NCI-H1105 treated with DMSO at 0.1 percent for 48 hours (cell line): ENCODE measurements around the gene CCDC121.
A peak's percentile ranks its signal among the peaks of the same experiment; 100 is the strongest.

Experiments used
- DNase-seq: peaks from one replicate; lab custom pipeline; 2025; lab: John Stamatoyannopoulos, UW

The CCDC121 gene, protein sequence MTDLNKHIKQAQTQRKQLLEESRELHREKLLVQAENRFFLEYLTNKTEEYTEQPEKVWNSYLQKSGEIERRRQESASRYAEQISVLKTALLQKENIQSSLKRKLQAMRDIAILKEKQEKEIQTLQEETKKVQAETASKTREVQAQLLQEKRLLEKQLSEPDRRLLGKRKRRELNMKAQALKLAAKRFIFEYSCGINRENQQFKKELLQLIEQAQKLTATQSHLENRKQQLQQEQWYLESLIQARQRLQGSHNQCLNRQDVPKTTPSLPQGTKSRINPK

DNA sequence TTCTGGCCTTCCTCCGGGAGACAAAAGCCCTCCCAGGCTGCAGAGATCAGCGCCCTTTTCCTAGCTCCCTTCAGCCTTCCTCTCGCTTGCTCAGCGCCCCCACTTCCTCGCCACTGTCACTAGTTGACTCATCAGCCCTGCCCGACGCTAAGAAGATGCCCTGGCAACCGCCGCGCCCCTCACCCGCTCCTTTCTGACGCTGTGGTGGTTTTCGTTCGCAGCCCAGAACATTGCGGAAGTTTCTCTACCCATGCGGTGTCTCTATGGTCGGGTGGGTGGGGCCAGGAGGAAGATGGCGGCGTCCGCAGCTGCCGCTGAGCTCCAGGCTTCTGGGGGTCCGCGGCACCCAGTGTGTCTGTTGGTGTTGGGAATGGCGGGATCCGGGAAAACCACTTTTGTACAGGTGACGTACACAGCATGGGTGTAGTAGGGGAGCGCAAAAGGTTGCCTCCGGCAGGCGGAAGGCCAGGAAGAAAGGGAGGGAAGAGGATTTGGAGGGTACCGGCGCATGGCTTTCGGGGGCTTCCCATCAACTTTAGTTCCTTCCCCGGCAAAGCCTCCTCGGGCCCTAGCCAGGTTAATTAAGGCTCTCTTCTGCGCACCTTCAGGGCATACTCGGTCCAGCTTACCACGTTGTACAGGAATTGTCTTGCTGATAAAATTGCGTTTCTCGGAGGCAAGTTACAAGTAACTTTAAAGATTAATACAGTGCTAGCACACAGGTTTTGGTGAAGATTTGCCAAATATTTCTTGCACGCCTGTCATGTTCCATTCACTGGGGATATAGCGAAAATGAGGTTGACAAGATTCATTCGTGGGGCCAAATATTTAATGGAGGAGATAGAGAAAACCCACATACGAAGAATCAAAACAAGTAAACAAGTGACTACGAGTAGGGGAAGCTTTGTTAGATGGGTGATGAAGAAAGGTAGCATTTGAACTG, at the start of gene CCDC121, which contains the start of gene GPN1:
CCDC121 (minus strand) TSS at position 246 of the 943 bp plus-strand sequence. CDS start 1,213 bp downstream, outside the sequence.
GPN1 (plus strand) TSS at position 284 of the 943 bp plus-strand sequence; CDS start at position 293, 9 bp downstream.
- peak; percentile 81 for DNase-seq

DNA sequence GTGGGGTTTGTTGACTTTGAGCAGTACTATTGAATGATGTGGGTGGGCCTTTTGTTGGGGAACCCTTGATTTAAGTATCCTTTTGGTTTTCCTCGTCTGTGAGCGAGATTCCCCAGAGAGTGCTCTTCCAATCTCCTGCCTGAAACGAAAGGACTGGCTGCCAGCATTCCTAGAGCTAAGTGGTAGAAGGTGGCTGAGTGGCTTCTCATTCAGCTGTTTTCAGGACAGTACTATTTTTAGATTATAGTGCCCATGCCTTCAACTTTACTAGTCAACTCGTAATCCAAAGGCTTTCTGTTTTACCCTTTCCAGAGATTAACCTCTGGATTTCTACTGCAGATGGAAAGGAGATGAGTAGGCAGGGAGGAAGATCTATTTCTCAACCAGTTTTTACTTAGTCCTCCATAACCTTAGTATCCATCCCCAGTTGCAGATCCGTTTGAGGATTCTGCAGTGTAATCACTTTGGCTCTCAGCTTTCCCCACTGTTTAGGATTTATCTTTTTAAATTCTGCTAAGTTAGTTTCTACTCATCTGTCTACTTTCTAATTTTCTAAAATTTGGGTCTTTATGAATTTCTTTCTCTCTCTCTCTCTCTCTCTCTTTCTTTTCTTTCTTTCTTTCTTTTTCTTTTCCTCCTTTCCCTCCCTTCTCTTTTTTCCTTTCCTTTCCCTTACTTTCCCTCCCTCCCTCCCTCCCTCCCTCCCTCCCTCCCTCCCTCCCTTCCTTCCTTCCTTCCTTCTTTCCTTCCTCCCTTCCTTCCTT, 44.1 kb upstream of the CCDC121 start:
- no peak for DNase-seq

DNA sequence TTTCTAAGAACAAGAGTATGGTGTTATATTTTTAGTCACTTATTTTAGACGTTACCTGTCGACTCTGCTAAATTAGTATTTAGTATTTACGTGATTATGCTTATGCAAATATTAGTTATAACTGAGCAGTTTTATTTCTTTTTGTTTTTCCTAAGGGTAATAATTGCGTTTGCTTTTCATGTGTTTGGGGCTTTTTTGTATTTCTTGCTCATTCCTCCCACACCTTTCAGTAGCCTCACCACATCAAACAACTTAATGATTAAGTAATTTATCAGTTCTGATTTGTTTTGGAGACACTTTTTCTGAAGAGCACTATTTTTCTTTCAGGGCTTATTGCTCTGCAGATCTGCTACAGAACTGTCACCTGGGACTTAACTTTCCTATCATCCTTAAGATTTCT, 42.4 kb upstream of the CCDC121 start:
- no peak for DNase-seq

DNA sequence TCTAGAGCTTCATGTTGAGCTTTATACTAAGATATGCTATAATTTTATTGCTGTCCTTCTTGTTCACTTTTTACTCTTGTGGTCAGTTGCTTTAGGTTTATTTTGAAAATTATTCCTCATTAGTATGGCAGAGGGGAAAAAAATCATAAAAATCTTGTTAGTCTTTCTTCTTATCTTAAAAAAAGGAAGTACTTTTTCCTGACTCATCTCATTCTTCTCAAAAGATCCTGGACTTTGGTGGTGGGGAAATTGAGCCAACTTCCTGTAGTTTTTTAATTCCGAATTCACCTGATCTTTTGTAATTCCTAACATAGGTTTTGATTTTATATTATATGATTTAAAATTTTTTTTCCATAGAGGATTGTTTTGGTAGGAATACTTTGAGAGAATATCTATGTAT, 38.6 kb upstream of the CCDC121 start:
- DNase-seq, result no peak

DNA sequence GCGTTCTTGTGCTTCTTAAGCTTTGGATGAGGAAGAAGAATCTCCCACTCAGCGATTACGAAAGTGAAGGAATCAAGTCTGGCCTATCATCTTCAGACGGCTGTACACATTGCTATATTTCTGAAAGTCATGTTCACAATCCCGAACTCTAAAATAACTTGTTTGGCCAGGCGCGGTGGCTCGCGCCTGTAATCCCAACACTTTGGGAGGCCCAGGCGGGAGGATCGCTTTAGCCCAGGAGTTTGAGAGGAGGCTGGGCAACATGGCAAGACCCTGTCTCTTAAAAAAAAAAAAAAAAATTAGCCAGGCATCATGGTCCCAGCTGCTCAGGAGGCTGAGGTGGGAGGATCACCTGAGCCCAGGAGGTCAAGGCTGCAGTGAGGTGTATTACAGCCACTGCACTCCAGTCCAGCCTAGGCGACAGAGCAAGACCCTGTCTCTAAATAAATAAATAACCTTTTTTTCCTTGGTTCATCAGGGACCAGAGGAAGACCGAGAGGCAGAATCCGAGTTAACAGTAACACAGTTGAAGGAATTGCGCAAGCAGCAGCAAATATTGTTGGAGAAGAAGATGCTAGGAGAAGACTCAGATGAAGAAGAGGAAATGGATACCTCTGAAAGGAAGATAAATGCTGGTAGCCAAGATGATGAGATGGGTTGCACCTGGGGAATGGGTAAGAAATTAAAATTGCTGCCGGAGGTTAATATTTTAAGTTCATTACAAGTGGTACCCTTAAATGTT, 36.0 kb upstream of the CCDC121 start:
- DNase-seq, result no peak

DNA sequence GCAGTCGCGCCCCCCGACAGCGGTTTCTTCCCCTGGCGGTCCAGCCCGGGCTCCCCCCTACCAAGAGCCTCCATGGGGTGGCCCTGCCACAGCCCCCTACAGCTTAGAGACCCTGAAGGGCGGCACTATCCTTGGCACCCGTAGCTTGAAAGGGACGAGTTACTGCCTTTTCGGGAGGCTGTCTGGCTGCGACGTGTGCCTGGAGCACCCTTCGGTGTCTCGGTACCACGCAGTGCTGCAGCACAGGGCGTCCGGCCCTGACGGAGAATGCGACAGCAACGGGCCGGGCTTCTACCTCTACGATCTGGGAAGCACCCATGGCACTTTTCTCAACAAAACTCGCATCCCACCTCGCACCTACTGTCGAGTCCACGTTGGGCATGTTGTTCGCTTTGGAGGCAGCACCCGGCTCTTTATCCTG, 35.4 kb upstream of the CCDC121 start:
- DNase-seq, result no peak

DNA sequence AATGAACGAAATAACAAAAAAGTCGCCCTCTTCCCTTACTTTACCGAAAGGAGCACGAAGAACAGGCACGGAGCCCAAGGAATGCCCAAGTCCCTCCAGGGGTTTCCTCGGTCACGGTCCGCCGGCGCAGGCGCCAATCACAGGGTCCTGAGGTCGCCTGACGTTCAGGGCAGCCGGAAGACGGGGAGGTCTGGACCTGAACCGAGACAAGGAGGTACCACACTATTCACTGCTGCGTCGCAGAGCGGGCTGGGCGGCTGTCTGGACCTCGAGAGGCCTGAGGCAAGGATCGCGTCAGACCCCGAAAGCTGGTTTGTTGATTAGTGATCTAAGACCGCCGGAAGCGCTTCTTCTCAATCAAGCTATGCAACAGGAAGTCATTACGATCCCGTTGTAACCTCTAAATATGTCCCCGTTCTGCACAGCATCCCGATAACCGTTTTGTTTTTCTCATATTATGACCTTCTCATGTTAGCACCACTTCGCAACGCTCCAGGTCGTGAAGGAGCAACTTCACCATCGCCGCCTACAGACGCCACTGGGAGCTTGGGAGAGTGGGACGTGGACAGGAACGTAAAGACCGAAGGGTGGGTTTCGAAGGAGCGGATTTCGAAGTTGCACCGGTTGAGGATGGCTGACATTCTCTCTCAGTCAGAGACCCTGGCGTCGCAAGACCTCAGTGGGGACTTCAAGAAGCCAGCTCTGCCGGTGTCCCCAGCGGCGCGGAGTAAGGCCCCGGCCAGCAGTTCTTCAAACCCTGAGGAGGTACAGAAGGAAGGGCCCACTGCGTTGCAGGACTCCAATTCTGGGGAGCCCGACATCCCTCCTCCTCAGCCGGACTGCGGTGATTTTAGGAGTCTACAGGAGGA, 34.7 kb upstream of the CCDC121 start, which contains the start of the genes SLC4A1AP and SUPT7L:
SLC4A1AP (plus strand) TSS at position 605 of the 869 bp plus-strand sequence; CDS start at position 631, 26 bp downstream.
SUPT7L (minus strand) TSS at position 330 of the 869 bp plus-strand sequence. CDS start 1,422 bp downstream, outside the sequence.
- peak; percentile 80 for DNase-seq

DNA sequence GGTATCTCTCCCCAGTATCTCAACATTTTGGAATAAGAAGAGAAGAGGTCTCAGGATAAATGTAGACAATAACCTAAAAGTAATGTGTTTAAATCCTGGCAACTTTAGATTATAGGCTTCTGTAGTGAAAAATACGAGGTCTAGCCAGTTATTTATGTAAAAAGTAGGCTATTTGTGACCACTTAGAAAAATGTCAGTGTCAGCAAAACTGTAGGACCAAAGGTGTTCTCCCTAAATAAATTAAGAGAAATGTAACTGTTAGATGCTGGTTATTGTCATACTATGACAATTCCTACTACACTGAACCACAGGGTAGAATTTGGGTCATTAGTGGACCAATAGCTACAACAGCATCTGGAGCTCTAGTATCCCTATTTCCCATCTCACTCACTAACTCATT, 32.6 kb upstream of the CCDC121 start:
- DNase-seq, result no peak

DNA sequence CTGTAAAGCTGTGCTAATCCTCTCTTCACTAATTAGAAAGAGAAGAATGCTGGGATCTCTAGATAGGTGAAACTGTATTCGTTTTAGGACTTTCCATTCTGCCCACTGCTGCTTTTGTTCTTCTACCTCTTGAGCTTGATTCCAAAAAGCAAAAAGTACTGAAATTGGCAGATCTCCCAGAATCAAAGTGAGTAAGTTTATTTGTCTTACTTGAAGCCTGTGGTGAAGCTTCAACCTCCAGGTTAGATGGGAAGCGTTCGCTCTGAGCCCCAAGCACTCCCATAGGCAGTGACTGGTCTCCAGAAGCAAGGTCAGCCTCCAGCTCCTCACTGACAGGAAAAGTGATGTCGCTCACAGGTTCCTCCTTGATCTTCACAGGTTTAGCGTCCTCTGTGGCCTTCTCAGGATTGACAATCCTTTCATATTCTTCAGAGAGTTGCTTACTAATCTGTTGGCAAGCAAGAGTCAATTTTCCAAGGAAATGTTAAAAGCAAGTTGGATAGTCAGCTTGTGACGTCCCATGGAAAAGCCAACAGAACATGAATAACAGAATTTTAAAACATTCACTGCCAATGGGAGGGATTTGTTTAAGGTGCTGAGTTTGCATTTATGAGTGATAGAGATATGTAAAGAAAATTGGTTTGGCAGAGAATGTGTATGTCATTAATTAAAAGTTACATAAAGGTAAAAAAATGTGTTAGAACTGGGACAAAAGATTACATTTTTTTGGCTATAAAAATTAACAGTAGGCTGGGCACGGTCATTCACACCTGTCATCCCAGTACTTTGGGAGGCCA, 26.5 kb upstream of the CCDC121 start:
- DNase-seq, result peak; percentile 0

DNA sequence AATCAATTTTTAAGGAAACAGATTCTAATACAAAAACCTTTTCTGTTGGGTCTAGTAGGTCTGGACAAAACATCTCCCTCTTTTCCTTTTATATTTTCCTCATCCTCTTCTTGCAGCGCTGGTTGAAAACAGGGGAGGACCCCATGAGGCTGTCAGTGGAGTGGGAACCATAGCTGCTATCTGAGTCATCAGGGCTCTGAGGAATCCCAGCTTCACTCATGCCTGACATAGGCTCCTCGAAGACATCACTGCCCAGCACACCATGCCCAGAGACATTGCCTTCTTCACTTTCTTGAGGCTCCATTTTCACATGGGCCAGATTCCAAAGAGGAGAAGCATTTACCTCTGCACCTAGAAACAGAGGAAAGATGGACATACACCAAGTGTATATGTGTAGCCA, 24.6 kb upstream of the CCDC121 start:
- no peak for DNase-seq

DNA sequence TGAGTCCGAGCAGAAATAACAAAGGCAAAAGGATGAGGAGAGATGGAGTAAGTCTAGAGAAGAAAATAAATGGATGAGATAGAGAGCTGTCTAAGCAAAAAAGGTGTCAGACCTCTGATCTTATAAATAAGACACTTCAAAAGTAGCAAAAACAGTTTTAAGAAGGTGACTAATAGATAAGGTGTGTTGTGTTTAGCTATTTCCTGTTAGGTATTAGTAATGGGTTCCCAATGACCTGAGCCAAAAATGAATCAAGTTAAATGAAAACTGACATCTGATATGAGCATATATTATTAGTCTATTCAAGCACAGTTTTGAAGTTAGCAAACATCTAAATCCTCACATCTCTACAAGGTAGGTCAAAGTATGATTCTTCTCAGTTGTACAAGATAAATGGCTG, 24.0 kb upstream of the CCDC121 start:
- DNase-seq, result no peak

DNA sequence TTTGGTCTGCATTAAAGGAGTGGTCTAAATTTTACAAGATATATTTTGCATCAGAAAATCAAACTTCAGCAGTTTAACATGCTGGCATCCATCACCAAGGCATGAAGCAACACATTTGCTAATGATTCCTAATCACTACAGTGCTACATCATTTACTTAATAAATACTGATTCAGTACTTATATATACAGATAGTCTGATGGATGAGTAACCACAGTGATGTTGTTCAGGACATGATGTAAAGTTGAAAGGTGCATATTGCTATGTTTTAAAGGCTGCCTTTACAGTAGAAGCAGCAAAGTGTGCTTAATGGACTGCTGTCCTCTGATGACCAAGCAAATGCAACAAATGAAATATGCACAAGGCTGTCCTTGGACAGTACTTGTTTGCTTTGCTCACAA, 23.5 kb upstream of the CCDC121 start:
- no peak for DNase-seq

DNA sequence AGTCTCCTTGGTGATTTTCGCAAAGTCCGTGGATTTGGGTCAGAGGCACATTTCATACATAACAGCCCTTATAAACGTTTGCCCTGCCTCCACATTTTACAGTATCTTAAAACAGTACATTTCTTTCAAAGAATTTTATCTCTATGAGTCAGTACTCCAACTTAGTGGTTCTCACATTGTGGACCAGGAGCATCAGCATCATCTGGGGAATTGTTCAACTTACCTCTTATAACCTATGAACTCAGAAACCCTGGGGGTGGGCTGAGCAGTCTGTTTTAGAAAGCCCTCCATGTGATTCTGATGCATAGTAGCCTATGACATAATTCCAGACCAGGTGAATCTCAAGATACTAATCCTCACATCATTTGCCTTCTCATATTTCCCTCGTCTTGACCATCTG, 22.2 kb upstream of the CCDC121 start:
- DNase-seq, result no peak

DNA sequence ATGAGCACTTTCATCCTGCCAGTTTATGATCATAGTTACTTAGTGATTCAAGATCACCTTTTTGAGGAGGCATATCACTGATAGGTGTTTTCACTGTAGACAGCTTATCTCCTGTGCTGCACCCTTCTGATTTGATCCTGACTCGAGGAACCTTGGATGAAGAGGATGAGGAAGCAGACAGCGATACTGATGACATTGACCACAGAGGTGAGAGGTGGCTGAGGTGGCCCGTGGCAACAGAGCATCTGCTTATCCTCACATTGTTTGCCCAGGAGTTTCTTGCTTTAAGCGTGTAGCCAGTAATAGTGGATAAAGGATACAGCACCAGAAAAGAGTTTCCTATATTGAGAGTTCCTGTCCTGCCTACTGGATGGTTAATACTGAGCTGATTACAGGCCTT, 18.9 kb upstream of the CCDC121 start:
- DNase-seq, result no peak

DNA sequence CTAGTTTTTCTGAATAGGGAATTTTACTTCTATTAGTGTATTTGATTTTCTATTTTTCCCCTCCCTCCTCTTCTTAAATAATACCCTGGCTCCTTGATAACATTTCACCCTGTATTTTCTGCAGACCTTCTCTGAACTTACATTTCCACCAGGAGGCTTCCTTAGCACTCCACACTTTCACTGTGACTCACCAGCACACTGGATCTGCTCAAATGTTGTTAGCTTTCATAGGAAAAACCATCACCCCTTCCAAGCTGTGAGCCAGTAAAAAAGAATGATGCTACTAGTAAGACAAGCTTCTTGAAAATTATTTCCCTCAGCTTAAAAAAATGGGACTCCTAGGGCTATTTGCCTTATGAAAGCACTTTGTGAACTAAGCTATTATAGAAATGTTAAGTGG, 18.5 kb upstream of the CCDC121 start:
- DNase-seq, result no peak

DNA sequence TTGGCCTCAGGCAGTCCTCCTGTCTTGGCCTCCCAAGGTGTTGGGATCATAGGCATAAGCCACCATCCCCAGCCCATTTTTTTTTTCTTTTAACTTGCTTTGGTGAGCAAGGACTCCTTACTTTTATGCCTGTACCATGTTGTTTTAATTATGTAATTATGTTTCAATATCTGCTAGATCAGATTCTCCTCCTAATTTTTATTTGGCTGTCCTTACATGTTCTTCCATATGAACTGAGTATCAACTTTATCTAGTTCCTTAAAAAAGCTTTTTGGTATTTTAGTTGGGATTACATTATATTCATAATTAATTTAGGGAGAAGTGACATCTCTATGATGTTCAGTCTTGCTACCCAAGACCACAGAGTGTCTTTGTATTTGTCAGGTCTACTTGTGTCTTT, 16.4 kb upstream of the CCDC121 start:
- DNase-seq, result no peak

DNA sequence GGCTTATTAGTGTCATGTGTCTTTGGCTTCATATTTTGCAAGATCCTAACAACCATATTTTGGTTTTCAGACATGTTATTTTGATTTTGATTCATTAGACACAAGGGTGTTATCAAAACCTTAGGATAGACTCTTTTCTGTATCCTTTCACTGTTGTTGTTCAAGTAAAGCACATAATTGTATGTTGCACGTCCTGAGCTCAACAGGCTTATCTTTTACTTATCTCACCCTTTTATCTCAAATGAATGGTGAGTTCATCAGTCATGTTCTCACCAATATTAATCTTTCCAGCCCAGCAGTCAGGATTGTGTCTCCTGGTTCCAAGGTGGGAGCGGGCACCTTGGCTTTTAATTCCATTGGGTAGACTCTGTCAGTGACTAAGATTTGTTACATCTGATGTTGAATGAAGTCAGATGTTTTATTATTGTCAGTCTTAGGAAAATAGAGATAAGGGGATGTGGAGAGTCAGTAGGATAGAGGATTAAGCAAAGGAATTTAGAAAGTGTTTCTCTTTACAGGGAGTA, 12.0 kb upstream of the CCDC121 start:
- DNase-seq, result no peak

DNA sequence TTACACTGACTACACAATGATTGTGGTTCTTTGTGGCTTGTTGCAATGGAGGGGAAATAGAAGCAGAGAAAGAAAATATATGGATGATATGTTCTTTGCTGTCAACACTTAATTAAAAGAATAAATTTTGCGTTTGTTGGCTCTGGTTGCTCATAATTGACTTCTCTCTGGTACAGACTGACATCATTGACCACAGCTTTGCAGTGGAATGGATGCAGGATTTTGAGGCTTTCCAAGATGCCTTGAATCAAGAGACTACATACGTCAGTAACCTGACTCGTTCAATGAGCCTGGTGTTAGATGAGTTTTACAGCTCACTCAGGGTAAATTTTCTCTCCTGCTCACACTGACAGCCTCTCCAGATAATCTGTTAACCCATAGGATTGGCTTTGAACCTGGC, 9.9 kb upstream of the CCDC121 start:
- no peak for DNase-seq

DNA sequence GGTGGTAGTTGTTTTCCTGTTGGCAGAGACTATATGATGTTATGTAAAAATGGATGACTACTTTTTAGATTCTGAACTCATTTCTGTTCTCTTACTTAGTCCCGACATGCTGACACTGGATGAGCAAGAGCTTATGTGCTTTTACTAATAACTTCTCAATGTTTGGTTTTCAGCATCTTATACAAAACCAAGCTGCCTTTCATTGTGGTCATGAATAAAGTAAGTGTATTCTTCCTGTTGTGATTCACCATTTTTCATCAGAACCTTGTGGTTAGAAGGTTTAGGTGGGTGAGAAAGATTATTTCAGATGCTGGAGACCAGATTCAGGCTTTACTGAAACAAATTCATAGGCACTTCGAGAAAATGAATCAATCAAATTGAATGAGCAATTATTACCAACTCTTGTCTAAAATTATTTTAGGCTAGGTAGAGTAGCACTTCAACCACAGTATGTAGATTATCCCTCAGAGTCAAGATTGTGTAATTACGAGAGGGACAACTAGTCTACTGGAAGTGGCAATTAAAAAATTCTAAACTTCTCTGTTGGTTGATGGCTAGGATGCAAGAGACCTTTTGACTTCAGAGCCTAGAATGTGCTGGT, 9.3 kb upstream of the CCDC121 start:
- DNase-seq, result no peak
